ENCODE results near the gene TMEM9.

Gene TMEM9

GRCh38 chr1:201185527-201186128 lies 31.4 kb upstream of the TMEM9 start:
- FAIRE-seq (no peak), DNase-seq (ENCODE audit: insufficient read length, low spot score) (no peak)
- TF ChIP-seq SPI1 (IDR thresholded peaks at IDR 0.05; ENCODE audit: low read depth, low read length), result no peak

- DNase-seq (ENCODE audit: insufficient read length, low spot score), result no peak
- TF ChIP-seq SPI1 (IDR thresholded peaks at IDR 0.05; ENCODE audit: low read depth, low read length), result no peak
- TF ChIP-seq POLR2A (IDR thresholded peaks at IDR 0.05; ENCODE audit: low read depth, low read length), result no peak
- TF ChIP-seq PAX5 (IDR thresholded peaks at IDR 0.05; ENCODE audit: insufficient read depth, low read length, severe bottlenecking), result no peak
- TF ChIP-seq POLR2AphosphoS5 (IDR thresholded peaks at IDR 0.05; ENCODE audit: low read depth, low read length), result no peak
- TF ChIP-seq TAF1 (IDR thresholded peaks at IDR 0.05; ENCODE audit: low read depth, low read length), result no peak
- no peak for TF ChIP-seq POU2F2 (IDR thresholded peaks at IDR 0.05; ENCODE audit: low read depth, low read length)
- no peak for FAIRE-seq
Measured at GRCh38 chr1:201185123-201185453, 30.8 kb upstream of the TMEM9 start.

GRCh38 chr1:201184307-201185122 lies 30.2 kb upstream of the TMEM9 start:
- TF ChIP-seq PAX5 (IDR thresholded peaks at IDR 0.05; ENCODE audit: insufficient read depth, low read length, severe bottlenecking) (no peak), SPI1 (IDR thresholded peaks at IDR 0.05; ENCODE audit: low read depth, low read length) (no peak), POLR2A (IDR thresholded peaks at IDR 0.05; ENCODE audit: low read depth, low read length) (no peak), POLR2AphosphoS5 (IDR thresholded peaks at IDR 0.05; ENCODE audit: low read depth, low read length) (no peak), POU2F2 (IDR thresholded peaks at IDR 0.05; ENCODE audit: low read depth, low read length) (no peak), TAF1 (IDR thresholded peaks at IDR 0.05; ENCODE audit: low read depth, low read length) (no peak)
- FAIRE-seq (no peak), DNase-seq (ENCODE audit: insufficient read length, low spot score) (no peak)

- DNase-seq (ENCODE audit: insufficient read length, low spot score), result no peak
- TF ChIP-seq POLR2AphosphoS5 (IDR thresholded peaks at IDR 0.05; ENCODE audit: low read depth, low read length) (no peak), POLR2A (IDR thresholded peaks at IDR 0.05; ENCODE audit: low read depth, low read length) (no peak)
- no peak for FAIRE-seq
Measured at GRCh38 chr1:201183753-201184152, 29.5 kb upstream of the TMEM9 start.

GRCh38 chr1:201183209-201183608 lies 28.9 kb upstream of the TMEM9 start:
- no peak for FAIRE-seq
- TF ChIP-seq POU2F2 (IDR thresholded peaks at IDR 0.05; ENCODE audit: low read depth, low read length), result no peak
- no peak for TF ChIP-seq PAX5 (IDR thresholded peaks at IDR 0.05; ENCODE audit: insufficient read depth, low read length, severe bottlenecking)
- no peak for TF ChIP-seq POLR2A (IDR thresholded peaks at IDR 0.05; ENCODE audit: low read depth, low read length)
- no peak for TF ChIP-seq POLR2AphosphoS5 (IDR thresholded peaks at IDR 0.05; ENCODE audit: low read depth, low read length)
- TF ChIP-seq SPI1 (IDR thresholded peaks at IDR 0.05; ENCODE audit: low read depth, low read length), result no peak
- TF ChIP-seq TAF1 (IDR thresholded peaks at IDR 0.05; ENCODE audit: low read depth, low read length), result no peak
- no peak for DNase-seq (ENCODE audit: insufficient read length, low spot score)

GRCh38 chr1:201181726-201182125 lies 27.5 kb upstream of the TMEM9 start:
- TF ChIP-seq POLR2AphosphoS5 (IDR thresholded peaks at IDR 0.05; ENCODE audit: low read depth, low read length) (no peak), PAX5 (IDR thresholded peaks at IDR 0.05; ENCODE audit: insufficient read depth, low read length, severe bottlenecking) (no peak), TAF1 (IDR thresholded peaks at IDR 0.05; ENCODE audit: low read depth, low read length) (no peak), SPI1 (IDR thresholded peaks at IDR 0.05; ENCODE audit: low read depth, low read length) (no peak), POLR2A (IDR thresholded peaks at IDR 0.05; ENCODE audit: low read depth, low read length) (no peak), POU2F2 (IDR thresholded peaks at IDR 0.05; ENCODE audit: low read depth, low read length) (no peak)
- no peak for FAIRE-seq
- no peak for DNase-seq (ENCODE audit: insufficient read length, low spot score)

- FAIRE-seq (no peak), DNase-seq (ENCODE audit: insufficient read length, low spot score) (no peak)
- TF ChIP-seq PAX5 (IDR thresholded peaks at IDR 0.05; ENCODE audit: insufficient read depth, low read length, severe bottlenecking) (no peak), TAF1 (IDR thresholded peaks at IDR 0.05; ENCODE audit: low read depth, low read length) (no peak), POLR2A (IDR thresholded peaks at IDR 0.05; ENCODE audit: low read depth, low read length) (no peak), SPI1 (IDR thresholded peaks at IDR 0.05; ENCODE audit: low read depth, low read length) (no peak)
Measured at GRCh38 chr1:201181323-201181722, 27.0 kb upstream of the TMEM9 start.

- DNase-seq (ENCODE audit: insufficient read length, low spot score), result no peak
- no peak for FAIRE-seq
Measured at GRCh38 chr1:201180901-201181300, 26.6 kb upstream of the TMEM9 start.

GRCh38 chr1:201180141-201180540 lies 25.9 kb upstream of the TMEM9 start:
- TF ChIP-seq POLR2A (IDR thresholded peaks at IDR 0.05; ENCODE audit: low read depth, low read length) (no peak), TAF1 (IDR thresholded peaks at IDR 0.05; ENCODE audit: low read depth, low read length) (no peak), PAX5 (IDR thresholded peaks at IDR 0.05; ENCODE audit: insufficient read depth, low read length, severe bottlenecking) (no peak), POLR2AphosphoS5 (IDR thresholded peaks at IDR 0.05; ENCODE audit: low read depth, low read length) (no peak), POU2F2 (IDR thresholded peaks at IDR 0.05; ENCODE audit: low read depth, low read length) (no peak), SPI1 (IDR thresholded peaks at IDR 0.05; ENCODE audit: low read depth, low read length) (no peak)
- no peak for DNase-seq (ENCODE audit: insufficient read length, low spot score)
- FAIRE-seq, result no peak

More at GRCh38 chr1:201180901-201181300, 26.6 kb upstream of the TMEM9 start:
- TF ChIP-seq POU2F2 (IDR thresholded peaks at IDR 0.05; ENCODE audit: low read depth, low read length) (no peak), SPI1 (IDR thresholded peaks at IDR 0.05; ENCODE audit: low read depth, low read length) (no peak), POLR2AphosphoS5 (IDR thresholded peaks at IDR 0.05; ENCODE audit: low read depth, low read length) (no peak), TAF1 (IDR thresholded peaks at IDR 0.05; ENCODE audit: low read depth, low read length) (no peak), POLR2A (IDR thresholded peaks at IDR 0.05; ENCODE audit: low read depth, low read length) (no peak), PAX5 (IDR thresholded peaks at IDR 0.05; ENCODE audit: insufficient read depth, low read length, severe bottlenecking) (no peak)

GRCh38 chr1:201178718-201179117 lies 24.4 kb upstream of the TMEM9 start:
- TF ChIP-seq POLR2A (IDR thresholded peaks at IDR 0.05; ENCODE audit: low read depth, low read length) (no peak), POLR2AphosphoS5 (IDR thresholded peaks at IDR 0.05; ENCODE audit: low read depth, low read length) (no peak), SPI1 (IDR thresholded peaks at IDR 0.05; ENCODE audit: low read depth, low read length) (no peak), POU2F2 (IDR thresholded peaks at IDR 0.05; ENCODE audit: low read depth, low read length) (no peak), PAX5 (IDR thresholded peaks at IDR 0.05; ENCODE audit: insufficient read depth, low read length, severe bottlenecking) (no peak), TAF1 (IDR thresholded peaks at IDR 0.05; ENCODE audit: low read depth, low read length) (no peak)
- no peak for FAIRE-seq

More at GRCh38 chr1:201178718-201179117, 24.4 kb upstream of the TMEM9 start:
- no peak for DNase-seq (ENCODE audit: insufficient read length, low spot score)
